Kidney glomerular epithelial cell (primary cell): ENCODE data around the gene PKNOX2.

Experiments used
- DNase-seq: peaks from one replicate; lab custom pipeline; 2025; lab: John Stamatoyannopoulos, UW

Gene PKNOX2

DNA sequence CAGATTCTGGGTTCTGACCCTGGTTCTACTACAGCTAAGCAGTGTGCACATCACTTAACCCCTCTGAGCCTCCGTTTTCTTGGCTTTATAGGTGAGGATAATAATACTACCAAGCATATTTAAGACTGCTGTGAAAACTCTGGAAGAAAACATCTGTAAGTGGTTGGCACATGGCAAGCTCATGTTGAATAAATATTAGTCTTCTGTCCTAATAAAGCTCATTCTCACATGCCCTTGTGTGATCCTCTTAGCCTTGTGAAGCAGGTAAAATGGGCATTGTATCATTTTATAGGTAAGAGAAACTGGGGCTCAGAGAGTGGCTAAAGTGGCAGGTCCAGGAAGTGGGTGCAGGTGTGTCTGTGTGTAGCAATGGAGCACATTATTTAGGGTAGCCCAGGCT lies 8.5 kb downstream of the PKNOX2 start:
- DNase-seq = no peak

DNA sequence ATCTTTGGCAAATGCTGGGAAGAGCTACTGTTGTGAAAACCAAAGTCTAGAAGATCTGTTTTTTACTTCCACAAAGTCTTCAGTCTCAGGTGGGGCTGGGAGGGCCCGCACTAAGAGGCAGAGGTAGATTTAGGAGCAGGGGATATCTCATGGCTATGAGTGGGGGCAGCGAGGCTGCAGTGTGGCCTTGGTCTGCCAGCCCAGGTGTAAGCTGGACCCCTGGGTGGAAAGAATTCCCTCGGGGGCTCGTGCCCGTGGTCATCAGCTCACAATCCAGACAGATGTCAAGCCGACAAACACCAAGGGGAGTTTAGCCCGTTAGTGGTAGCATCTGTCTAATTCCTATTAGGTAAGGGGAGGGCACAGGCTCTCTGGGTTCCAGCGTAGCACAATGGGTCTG lies 9.0 kb downstream of the PKNOX2 start:
- no peak for DNase-seq

DNA sequence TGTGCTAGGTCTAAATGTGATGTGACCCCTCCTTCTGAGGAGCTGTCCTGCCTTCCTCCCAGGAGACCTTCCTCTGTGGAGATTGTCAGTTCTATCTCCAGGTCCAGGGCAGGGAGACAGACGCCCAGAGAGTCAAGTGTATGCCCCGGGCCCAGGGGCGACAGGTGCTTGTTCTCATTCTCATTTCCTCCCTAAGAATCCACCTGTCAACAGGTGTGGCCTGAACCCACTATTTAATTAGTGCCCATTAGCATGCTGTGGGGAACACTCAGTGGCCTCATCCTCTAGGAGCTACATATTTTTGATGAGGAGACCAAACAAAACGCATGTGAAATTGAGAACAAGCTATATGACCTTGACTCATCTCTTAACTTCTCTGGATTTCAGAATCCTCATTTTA lies 9.5 kb downstream of the PKNOX2 start:
- no peak for DNase-seq

DNA sequence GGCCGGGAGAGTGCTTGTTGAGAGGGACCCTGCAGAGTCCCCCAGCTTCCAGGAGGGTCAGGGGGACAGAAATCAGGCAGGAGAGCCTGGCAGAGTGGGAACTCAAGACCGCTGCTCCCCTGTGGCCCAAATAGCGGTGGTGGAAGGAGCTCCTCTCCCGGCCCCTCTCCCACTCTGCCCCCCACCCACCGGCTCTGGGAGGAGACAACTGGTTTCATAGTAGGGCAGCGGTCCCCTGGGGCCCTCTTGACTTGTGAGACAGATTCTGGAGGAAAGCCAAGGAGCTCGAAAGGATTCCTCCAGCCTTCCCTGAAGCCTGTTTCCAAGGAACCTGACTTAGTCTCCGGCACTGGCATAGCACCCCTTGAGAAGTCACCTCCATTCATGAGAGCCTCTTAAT lies 10.1 kb downstream of the PKNOX2 start:
- no peak for DNase-seq

DNA sequence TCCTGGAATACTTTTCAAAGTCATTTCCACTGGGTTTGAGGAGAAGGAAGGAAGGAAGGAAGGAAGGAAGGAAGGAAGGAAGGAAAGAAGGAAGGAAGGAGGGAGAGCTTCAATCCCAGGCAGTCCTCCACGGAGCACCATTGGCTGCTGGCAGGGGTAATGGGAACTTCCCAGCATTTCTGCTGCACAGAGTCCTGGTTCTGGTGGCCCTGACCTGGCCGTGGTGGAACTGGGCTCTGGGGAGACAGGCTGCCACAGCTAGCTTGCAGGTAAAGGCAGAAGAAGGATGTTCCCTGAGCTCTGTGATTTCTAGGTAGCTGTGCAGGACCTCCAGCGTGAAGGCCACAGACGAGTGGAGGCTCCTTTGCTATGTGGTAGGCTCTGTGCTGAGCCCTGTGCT lies 10.6 kb downstream of the PKNOX2 start:
- no peak for DNase-seq

DNA sequence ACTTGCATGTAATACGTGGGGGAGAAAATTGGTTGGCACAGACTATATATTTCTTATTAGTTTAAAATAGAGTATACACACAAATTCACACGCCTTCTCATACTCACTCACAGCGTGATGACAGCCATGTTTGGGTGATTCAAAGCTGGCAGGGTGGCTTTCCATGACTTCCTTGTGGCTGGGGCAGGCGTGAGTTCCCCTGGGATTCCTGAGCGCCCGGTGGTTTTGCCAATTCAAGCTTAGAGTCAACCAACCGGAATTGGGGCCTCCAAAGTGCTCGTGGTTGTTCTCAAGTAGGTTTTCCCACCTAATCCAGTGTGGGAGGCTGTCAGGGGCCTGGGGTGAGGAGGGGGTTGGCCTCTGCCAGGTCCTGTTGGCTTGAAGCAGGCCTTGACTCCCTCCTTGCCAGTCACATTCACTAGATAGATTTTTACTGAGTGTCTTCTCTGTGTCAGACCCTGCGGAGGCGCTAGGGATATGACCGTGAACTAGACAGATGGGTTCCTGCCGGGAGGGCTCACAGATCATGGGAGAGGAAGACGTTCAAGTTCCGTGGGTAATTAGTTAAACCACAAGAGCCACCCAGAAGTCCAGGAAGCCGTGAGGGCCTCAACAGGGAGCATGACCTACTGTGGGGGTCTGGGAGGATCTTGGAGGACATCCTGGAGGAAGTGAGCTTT lies 11.5 kb downstream of the PKNOX2 start:
- no peak for DNase-seq

DNA sequence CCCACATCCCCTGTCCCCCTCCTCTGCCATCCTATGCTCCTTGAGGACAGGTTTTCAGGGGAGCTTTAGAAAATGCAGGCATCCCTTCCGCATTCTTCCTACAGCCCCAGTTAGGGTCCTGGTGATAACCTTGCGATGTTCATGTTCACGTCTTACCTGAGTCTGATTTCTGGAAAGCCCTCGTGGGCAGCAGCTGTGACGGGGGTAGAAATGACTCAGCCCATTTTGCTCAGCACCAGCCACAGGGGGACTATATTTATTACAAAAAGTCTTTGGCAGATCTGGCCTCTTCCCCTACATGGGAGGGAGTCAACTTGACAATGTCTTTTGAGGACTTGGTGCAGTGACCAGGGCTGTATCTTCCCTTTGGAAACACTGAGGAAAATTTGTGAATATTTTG lies 12.3 kb downstream of the PKNOX2 start:
- no peak for DNase-seq

DNA sequence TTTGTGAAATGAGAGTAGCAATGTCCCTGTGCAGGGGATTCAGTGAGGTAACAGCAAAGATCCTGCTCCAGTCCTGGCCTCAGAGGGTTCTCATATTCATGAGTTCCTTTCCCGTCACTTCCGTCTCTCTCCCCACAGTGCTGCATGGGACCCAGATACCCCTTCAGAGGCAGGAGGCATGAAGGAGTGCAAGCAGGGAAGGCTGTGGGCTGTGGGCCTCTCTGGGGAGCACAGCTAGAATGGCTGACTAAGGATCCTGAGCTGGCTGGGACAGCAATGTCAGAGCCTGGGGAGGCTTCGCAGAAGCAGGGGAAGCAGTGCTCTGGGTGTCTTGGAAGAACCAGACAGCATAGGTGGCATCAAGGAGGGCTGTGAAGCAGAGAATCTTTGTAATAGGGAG lies 13.0 kb downstream of the PKNOX2 start:
- no peak for DNase-seq

DNA sequence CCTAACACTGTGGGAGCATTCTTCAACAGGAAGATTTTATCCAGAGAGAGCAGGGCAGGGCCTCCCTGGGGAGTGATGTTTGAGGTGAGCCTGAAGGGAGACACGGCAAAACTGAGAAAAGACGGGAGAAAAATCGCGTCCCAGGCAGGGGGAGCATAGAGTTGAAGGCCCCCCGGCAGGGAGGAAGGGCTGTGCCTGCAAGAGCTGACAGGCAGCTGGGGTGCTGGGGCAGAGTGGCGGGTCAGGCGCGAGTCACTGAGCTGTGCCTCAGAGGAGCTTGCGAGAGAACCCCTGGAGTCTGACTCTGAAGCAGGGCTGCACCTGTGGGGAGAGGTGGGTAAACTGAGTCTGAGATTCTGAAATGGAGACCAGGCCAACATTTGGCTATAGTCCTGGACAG lies 14.8 kb downstream of the PKNOX2 start:
- DNase-seq = no peak

DNA sequence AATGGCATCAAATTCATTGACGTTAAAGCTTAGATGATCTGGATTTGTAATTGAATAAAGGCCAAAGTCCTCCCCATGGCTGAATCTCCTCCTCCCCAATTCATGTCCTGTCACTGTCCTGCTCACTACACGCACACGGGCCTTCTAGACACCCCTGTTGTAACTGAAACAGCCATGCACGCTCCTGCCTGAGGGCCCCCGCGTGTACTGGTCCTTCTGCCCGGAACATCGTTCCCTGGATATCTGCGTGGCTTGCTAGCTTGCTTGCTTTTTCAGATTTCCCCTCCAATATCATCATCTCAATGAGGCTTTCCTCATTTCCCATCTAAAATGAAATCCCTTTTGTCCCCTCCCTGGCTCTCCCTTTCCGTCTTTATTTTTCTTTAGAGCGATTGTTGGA lies 15.3 kb downstream of the PKNOX2 start:
- no peak for DNase-seq

DNA sequence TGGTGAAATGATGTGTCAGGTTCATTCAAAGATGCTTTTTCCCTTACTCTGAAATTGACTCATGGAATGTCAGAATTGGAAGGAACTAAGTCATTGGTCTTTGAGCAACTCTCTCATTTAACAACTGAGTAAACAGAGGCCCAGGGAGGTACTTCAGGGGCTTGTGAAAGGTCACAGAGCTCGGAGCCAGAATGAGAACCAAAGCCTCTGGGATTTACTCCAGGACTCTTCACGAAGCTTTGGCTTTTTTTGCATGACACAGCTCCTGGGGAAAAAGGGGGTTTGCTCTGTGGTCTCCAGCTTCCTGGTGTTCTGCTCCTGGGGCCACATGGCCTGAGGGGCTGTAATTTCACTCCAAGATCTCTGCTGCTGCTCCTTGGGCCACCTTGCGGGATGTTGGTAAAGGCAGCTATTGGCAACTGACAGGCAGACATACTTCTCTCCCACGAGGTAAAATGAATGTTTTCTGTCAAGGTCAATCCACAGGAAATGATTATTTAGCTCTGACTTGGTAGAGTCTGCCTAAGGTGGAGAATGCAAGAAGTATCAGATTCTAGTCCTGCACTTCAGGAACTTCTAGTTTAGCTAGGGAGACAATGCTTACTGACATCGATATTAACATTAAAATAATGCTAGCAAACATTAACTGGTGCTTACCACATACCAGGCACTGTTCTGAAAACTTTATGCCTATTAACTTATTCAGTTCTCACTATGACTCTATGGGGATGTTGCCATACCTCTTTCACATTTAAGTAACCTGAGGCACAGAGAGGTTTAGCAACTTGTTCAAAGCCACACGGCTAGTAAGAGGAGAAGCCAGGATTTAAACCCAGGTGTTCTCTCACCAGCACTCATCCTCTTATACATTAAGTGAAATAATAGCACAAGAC lies 16.1 kb downstream of the PKNOX2 start:
- no peak for DNase-seq

DNA sequence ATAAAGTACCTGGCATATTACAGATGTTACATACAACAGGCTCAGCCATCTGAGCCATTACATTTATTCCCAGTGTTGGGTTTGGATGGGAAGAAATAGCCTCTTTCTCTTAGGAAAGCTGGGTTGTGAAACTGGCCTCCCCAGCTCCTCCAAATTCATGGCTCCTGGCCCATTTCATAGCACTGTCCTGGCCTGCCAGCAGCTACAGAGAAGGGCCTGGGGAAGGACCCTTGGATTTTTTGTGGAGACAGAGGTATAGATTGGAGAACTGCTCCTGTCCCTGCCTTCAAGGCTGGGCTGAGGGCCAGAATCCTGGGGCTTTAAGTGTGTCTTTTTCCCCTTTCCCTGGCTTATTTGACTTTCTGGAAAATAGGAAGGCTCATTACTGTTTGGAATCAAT lies 18.0 kb downstream of the PKNOX2 start:
- DNase-seq = no peak

DNA sequence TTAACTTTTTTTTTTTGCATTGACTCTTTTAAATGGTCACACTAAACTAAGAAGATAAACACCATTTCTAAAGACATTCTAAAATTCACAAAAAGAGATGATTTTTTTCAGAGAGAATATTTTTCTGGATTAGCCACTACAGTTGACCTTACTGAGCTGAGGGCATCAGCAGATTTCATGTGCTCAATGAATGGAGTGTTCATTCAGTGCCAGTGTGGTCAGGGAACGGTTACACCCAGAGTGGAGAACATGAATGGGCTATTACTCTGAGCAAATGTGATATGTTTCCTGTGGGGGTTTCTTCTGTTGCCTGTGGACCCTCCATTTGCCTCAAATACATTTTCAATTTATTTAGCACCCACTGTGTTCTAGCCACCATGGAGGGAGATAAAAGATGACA lies 19.1 kb downstream of the PKNOX2 start:
- DNase-seq = no peak

DNA sequence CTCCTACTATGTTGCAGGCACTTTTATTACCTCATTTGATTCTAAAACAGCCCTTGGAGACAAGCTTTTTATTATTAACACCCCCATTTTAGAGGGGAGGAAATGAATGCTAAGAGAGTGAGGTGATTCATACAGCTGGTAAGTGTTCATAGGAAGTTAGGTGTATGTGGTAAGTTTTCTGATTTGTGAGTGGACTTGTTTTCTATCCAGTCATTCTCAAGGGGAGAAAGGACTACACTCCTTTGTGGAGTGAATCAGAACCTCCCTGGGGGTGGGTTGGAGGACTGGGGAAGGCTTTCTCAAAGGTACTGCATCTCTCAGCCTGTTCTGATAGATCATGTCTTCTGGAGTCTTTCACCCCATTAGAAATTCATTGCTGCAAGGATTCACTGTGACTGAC lies 23.5 kb downstream of the PKNOX2 start:
- DNase-seq = peak; percentile 20

DNA sequence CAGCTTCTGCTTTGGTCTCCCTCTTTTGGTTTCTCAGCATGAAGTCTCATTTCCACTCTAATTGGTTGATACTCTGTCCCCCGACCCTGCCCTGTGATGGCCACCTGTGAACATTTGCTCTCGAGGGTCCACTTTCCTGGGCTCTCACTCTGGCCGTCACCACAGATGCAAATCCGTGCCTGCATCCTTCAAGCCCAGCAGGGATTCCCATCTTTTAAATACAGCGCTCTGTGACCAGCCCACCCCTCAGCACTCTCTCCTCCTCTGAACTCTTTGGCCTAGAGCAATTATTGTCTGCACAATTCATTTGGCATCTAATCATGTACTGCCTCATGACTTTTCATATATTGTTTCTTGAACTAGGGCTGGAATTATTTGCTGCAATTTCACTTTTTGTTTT lies 26.0 kb downstream of the PKNOX2 start:
- DNase-seq = no peak

DNA sequence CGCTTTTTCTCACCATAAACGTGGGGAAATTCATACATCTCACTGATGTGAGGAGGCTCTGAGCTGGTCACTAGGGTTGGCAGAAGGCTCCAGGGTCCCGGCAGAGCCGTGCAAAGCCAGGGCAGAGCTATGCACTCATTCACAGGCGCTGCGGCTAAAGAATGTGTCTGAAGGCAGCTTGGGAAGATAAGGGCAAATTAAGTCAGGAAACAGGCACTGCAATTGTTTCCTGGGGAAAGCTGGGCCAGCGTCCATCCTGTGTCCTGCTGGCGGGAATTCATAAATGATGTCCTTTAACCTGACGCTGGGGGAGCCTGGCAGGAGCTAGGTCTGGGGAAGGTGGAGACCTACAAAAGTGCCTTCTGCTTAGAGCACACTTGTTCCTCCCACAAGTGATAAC lies 27.6 kb downstream of the PKNOX2 start:
- DNase-seq = no peak

DNA sequence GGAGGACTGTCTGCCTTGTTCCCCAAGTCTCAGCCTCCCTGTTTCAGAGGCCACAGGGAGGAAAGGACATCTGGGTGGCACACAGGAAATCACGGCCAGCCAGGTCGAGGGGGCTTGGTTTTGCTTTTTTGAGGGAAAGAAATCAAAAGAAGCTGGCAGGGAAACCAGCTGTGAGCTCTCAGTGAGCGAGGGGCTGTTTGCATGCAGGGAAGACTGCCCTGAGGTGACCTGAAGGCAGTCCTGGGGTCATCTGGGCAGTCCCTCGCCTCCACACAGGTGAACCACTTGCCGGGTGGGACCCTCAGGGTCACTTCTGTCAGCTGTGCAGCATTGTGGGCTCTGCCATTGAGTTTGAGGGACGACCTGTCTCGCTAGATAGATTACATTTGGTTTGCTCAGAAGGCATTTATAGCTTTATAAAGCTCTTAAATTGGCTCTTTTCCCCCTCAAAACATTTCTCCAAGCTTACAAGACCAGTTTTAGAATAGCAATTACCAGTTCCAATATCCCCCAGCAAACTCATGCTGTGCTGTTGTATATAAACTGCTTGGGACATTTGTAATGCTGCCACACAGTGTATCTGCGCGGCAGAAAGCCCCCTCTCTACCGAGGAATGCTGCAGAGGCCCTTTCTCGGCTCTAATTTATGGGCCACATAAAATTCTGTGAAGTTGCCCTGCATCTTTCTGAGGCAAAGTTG lies 28.3 kb downstream of the PKNOX2 start:
- DNase-seq = no peak

DNA sequence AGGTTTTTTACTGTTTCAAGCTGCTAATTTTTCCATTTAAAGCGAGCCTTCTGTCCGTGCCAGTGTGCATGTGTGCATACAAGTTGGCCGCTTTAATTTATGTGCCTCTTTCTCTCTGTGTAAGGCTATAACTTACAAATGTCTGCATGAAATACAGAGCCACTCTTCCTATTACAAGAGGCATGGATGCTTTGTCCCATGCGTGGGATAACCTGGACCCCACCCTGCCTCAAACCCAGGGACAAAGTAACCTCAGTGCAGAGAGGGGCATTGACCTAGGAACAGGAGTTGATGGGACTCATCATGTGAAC lies 28.8 kb downstream of the PKNOX2 start:
- no peak for DNase-seq

DNA sequence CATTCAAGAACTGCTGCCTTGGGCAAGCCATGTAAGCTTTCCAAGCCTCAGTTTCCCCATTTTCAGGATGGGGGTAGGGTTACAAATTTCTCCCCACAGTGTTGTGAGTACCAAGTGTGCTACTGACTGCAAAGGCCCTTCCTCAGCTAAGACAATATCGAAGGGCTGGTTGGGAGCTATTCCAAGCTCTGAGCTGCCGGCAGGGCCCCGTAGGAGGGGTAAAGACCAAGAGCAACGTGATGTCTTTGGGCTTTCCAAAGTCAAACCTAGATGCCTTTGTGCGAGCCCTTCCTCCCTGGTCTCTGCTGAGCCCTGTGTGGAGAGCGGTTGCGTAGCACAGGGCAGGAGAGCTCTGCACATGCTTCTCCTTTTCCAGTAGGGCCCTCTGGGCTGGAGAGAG lies 29.3 kb downstream of the PKNOX2 start:
- no peak for DNase-seq

DNA sequence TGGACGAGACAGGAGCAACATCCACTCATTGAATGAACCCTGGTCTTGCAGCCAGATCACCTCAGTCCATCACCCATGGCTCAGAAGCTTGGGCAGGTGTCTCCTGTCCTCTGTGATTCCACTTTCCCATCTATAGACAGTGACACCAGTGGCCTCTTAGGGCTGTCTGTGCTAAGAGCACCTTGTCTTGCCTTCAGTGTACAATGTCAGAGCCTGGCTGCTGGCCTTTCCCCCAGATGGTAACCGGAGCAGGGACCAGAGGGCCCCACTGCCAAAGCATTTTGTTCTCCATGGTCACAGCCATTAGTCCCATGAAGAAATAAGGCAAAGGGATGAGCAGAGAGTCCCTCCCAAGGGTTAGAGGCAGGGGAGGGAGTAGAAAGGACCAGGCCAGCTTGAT lies 35.4 kb downstream of the PKNOX2 start:
- DNase-seq = no peak

DNA sequence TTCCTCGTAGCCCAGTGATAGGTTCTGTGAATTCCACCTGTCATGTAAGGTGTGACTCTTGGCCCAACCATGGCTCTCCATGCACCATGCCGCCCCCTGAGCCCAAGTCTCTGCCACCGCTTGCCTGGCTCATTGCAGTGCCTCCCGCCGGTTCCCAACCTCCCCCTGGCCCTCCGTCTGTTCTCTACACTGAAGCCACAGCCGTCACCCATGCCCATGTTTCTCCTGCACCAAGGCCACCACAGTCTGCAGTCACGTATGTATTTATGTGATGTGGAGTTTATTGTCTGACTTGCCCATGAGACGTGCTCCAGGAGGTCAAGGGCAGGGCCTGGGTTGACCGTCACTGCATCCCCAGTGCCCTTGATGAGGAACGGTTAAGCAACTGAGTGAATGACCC lies 35.9 kb downstream of the PKNOX2 start:
- DNase-seq = no peak

DNA sequence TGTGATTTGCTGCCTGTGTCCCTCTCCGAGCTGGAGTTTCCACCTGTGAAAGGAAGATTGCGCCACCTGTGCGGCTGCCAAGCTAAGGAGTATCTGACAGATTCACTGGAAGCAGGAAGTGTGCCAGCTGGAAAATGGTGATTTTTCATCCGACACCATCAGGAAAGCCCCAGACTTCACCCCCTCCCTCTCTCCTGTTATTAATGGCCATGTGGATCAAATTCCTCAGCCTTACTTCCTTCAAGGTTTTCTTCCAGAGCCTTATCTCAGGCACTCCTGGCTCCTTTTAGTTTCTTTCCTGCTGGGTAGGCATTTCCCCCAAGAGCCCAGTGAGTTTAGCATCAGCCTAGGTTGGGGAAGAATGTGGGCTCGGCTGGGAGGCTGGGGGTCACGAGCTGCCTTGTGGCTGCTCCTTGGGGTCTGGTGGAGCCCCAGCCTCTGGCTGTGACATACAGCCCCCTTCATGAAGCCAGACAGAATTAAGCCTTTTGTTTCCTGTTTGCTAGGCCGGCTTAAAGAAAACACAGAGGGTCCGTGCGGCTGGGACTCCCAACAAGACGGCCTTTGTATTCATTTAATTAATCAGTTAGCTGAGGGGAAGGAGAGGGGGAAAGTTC lies 37.1 kb downstream of the PKNOX2 start:
- peak; percentile 31 for DNase-seq

DNA sequence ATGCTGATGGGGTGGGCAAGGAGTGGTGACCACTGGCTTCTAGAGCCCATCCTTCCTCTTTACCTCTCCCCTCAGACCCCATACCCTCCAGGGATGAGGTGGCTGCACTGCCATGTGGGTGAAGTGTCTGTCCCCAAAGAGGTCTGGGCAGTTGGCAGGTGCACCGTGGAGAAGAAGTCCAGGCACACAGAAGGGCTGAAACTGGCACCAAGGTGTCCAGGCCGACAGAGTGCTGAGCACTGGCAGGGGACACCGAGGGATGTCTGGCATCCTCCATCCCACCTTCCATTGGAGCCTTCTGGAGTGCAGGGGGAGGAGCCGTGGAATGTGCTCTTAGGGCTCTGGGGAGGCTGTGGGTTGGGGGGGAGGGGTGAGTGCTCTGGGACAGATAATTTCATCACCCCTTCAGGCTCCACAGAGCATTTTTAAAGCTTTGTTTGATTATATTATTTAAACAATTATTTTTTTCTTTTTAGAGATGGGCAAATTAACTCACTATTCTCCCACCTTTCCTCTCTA lies 37.9 kb downstream of the PKNOX2 start:
- DNase-seq = no peak
